Neuronal stem cell (in vitro differentiated cells): ENCODE data around the gene AGTR1.

Source experiments
- DNase-seq: peaks from one replicate; pipeline ENCODE4 v3.0.0-alpha.2; 2013; ENCODE audit warnings: low spot score
- H2AFZ ChIP-seq: one replicate; pipeline ENCODE4 v1.6.1; 2013; ENCODE audit warnings: mild to moderate bottlenecking, low read length, inconsistent platforms
- H2AK5ac ChIP-seq: 2 replicates; pipeline ENCODE4 v1.6.1; 2013; ENCODE audit warnings: low read depth, mild to moderate bottlenecking, inconsistent platforms, low read length, moderate library complexity, mixed read lengths
- H2BK120ac ChIP-seq: 2 replicates; pipeline ENCODE4 v1.6.1; 2013; ENCODE audit warnings: low read depth, mild to moderate bottlenecking, inconsistent platforms, low read length, moderate library complexity, mixed read lengths
- H2BK12ac ChIP-seq: one replicate; pipeline ENCODE4 v1.6.1; 2013; ENCODE audit warnings: low read length, inconsistent platforms
- H2BK15ac ChIP-seq: 2 replicates; pipeline ENCODE4 v1.6.1; 2013; ENCODE audit warnings: mild to moderate bottlenecking, low read length, inconsistent platforms, mixed read lengths
- H2BK5ac ChIP-seq: one replicate; pipeline ENCODE4 v1.6.1; 2013; ENCODE audit warnings: inconsistent platforms, mild to moderate bottlenecking, low read length, moderate library complexity
- H3K14ac ChIP-seq: one replicate; pipeline ENCODE4 v1.6.1; 2013; ENCODE audit warnings: low read length, inconsistent platforms
- H3K18ac ChIP-seq: 2 replicates; pipeline ENCODE4 v1.6.1; 2013; ENCODE audit warnings: low read length, inconsistent platforms
- H3K23ac ChIP-seq: 2 replicates; pipeline ENCODE4 v1.6.1; 2013; ENCODE audit warnings: low read depth, mild to moderate bottlenecking, mixed read lengths, low read length, inconsistent platforms; ENCODE audit not compliant: poor library complexity
- H3K27ac ChIP-seq: replicated peaks from 3 replicates; pipeline ENCODE4 v1.5.1; 2013; ENCODE audit warnings: low read length, inconsistent platforms
- H3K27me3 ChIP-seq, 3 experiments: 2 replicates each; pipeline ENCODE4 v1.6.1; 2013; ENCODE audit warnings: low read length in 3 of 3, mild to moderate bottlenecking in 2 of 3, inconsistent platforms in 1 of 3, low read depth in 1 of 3, mixed read lengths in 1 of 3, moderate library complexity in 1 of 3; ENCODE audit not compliant: control insufficient read depth in 3 of 3, insufficient read depth in 3 of 3
- H3K36me3 ChIP-seq, 2 donors: replicated peaks in 1 of 2; 2 replicates each; pipeline ENCODE4 v1.6.1; 2013; ENCODE audit warnings: low read length in 2 of 2; ENCODE audit not compliant: control insufficient read depth in 2 of 2, insufficient read depth in 2 of 2
- H3K4ac ChIP-seq: 2 replicates; pipeline ENCODE4 v1.6.1; 2013; ENCODE audit warnings: inconsistent platforms, mild to moderate bottlenecking, low read length, moderate library complexity
- H3K4me1 ChIP-seq, 2 donors: 1 replicate in 1 of 2; 2 replicates in 1 of 2; pipeline ENCODE4 v1.6.1; 2013; ENCODE audit warnings: low read length in 2 of 2, low read depth in 1 of 2; ENCODE audit not compliant: control insufficient read depth in 2 of 2, insufficient read depth in 1 of 2
- H3K4me2 ChIP-seq: one replicate; pipeline ENCODE4 v1.6.1; 2013; ENCODE audit warnings: mild to moderate bottlenecking, low read length, inconsistent platforms; ENCODE audit not compliant: insufficient read depth, poor library complexity, severe bottlenecking
- H3K4me3 ChIP-seq, 2 donors: 2 replicates each; pipeline ENCODE4 v1.5.1; 2013; ENCODE audit warnings: low read length in 2 of 2, mild to moderate bottlenecking in 2 of 2, inconsistent platforms in 1 of 2, moderate library complexity in 1 of 2
- H3K79me1 ChIP-seq: one replicate; pipeline ENCODE4 v1.6.1; 2013; ENCODE audit warnings: low read depth, mild to moderate bottlenecking, inconsistent platforms, low read length, moderate library complexity
- H3K9ac ChIP-seq: one replicate; pipeline ENCODE4 v1.6.1; 2013; ENCODE audit warnings: mild to moderate bottlenecking, low read depth, low read length, inconsistent platforms; ENCODE audit not compliant: poor library complexity
- H3K9me3 ChIP-seq, 2 donors: replicated peaks in 1 of 2; 2 replicates each; pipeline versions ENCODE3 to v1.6.1; 2013; ENCODE audit warnings: low read length in 2 of 2, mild to moderate bottlenecking in 2 of 2, inconsistent platforms in 1 of 2, low read depth in 1 of 2, mixed read lengths in 1 of 2, moderate library complexity in 1 of 2; ENCODE audit not compliant: control insufficient read depth in 2 of 2, insufficient read depth in 1 of 2
- H4K8ac ChIP-seq: one replicate; pipeline ENCODE4 v1.6.1; 2013; ENCODE audit warnings: low read depth, mild to moderate bottlenecking, inconsistent platforms, low read length, moderate library complexity
- H4K91ac ChIP-seq: one replicate; pipeline ENCODE4 v1.6.1; 2013; ENCODE audit warnings: low read length, low read depth, mild to moderate bottlenecking, inconsistent platforms; ENCODE audit not compliant: poor library complexity
- WGBS, 2 donors: extraction: QIAGEN DNeasy Blood & Tissue Kit; methylation state at CpG; one replicate each; pipeline ENCODE4 v1.1.7; 2013; ENCODE audit warnings: missing lambda C conversion rate in 2 of 2, mixed read lengths in 1 of 2; ENCODE audit not compliant: insufficient read length in 2 of 2, insufficient replicate concordance in 1 of 2; ENCODE audit errors: extremely low coverage in 2 of 2; 5-methylcytosine and 5-hydroxymethylcytosine counted together

The AGTR1 gene

DNA sequence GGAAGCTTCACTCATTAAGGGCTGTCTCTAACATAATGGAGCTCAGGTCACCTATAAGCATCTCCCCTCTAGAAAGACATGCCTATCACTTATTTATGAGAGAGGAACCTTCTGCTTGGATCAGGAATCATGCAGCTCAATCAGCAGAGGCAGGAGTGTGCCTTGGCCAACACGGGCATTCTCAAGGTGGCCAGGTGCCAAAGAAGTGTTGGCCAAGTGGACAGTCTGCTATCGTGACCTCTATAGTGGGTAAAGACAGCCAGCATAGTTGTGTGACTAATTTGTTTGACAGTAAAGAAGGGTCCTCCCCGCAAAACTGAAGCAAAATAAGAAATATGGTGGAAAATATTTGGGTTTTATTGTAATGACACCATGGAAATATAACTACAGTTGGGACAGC lies 14.7 kb upstream of the AGTR1 start:
- Histone ChIP-seq H2BK15ac (no peak overlapping the region), H2BK5ac (no peak overlapping the region), H3K14ac (no peak overlapping the region), H3K23ac (no peak overlapping the region), H3K9ac (no peak overlapping the region), H2BK12ac (no peak overlapping the region), H3K4me3 (no peak overlapping the region), H3K4me1 (no peaks in the 10 kb centered on the region), H2AFZ (no peak overlapping the region), H4K91ac (no peak overlapping the region), H2AK5ac (no peak overlapping the region), H2BK120ac (no peak overlapping the region), H3K18ac (no peak overlapping the region), H4K8ac (no peak overlapping the region), H3K9me3 (no peaks in the 10 kb centered on the region), H3K4me2 (no peak overlapping the region), H3K27ac (no peak overlapping the region), H3K4ac (no peak overlapping the region), H3K79me1 (no peaks in the 10 kb centered on the region), H3K36me3 (no peaks in the 10 kb centered on the region), H3K27me3 (no peaks in the 10 kb centered on the region)
- WGBS, 2 donors, result no CpG with 5 or more reads among the region's 3 CpGs
- no peak for DNase-seq

DNA sequence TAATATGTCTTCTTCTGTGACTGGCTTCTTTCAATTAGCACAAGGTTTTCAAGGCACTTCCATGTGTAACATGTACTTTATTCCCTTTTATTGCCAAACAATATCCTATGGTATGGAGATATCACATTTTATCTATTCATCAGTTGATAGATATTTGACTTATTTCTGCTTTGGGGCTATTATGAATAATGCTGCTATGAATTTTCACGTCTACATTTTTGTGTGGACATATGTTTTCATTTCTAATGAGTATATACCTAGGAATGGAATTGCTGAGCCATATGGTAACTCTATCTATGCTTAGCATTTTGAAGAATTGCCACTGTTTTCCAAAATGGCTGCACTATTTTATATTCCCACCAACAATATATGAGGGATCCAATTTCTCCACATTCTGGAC lies 3.6 kb upstream of the AGTR1 start:
- Histone ChIP-seq H3K4me2 (no peak overlapping the region), H3K18ac (no peak overlapping the region), H3K27me3 (peaks cover 0 to 58% (median 11%) of the 10 kb centered on the region in 3 experiments), H3K4me3 (no peak overlapping the region), H2BK120ac (no peak overlapping the region), H3K27ac (no peak overlapping the region), H4K91ac (no peak overlapping the region), H2BK5ac (no peak overlapping the region), H3K14ac (no peak overlapping the region), H3K36me3 (no peaks in the 10 kb centered on the region), H3K23ac (no peak overlapping the region), H2AFZ (no peak overlapping the region), H2AK5ac (no peak overlapping the region), H3K4me1 (peaks cover 0 to 2% of the 10 kb centered on the region in 2 donors), H3K4ac (no peak overlapping the region), H3K9ac (no peak overlapping the region), H3K79me1 (no peaks in the 10 kb centered on the region), H2BK12ac (no peak overlapping the region), H3K9me3 (peaks cover 0 to 2% of the 10 kb centered on the region in 2 donors), H2BK15ac (no peak overlapping the region), H4K8ac (no peak overlapping the region)
- DNase-seq, result no peak
- WGBS, 2 donors, result no CpG with 5 or more reads among the region's 1 CpG

DNA sequence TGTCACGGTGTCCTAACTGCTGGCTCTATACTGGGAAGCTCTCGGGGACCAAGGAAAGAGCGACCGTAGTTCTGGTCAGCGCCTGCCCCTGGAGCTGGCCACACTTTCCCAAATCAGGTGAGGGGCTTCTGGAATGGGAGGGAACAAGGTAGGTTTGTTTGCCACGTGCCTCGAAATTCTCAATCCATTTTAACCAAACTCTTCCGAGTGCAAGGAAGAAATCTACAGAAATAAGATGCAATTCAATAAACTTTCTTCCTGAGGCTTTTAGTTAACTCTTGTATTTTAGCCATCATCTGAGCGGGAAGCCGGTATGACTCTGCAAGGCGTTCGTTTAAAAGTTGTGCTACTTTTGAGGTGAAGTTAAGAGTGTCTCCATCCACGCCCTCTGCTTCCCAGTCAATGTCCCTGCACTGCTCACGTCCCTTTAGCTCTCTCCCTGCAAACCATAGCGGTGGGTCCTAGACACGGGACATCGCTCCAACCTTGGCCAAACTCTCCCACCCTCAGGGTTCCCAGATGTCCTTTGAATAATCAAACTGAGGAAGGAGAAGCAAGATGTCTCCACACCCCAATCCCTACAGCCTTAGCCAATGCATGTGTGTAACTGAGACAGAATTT lies 597 bp downstream of the AGTR1 start:
- Histone ChIP-seq H2BK120ac (no peak overlapping the region), H3K27me3 (peaks cover 0 to 79% (median 13%) of the 10 kb centered on the region in 3 experiments), H3K4me2 (peak overlapping the region; percentile 80), H4K91ac (no peak overlapping the region), H2BK12ac (no peak overlapping the region), H3K9me3 (peaks cover 0 to 2% of the 10 kb centered on the region in 2 donors), H3K14ac (no peak overlapping the region), H2AFZ (peak overlapping the region; percentile 97), H2BK15ac (no peak overlapping the region), H3K36me3 (no peaks in the 10 kb centered on the region), H2AK5ac (no peak overlapping the region), H3K4me3 (peak overlapping the region; percentile 47 to 81), H3K18ac (no peak overlapping the region), H3K4ac (no peak overlapping the region), H3K9ac (no peak overlapping the region), H2BK5ac (no peak overlapping the region), H3K4me1 (peaks cover 0 to 2% of the 10 kb centered on the region in 2 donors), H4K8ac (no peak overlapping the region), H3K79me1 (no peaks in the 10 kb centered on the region), H3K27ac (no peak overlapping the region), H3K23ac (no peak overlapping the region)
- DNase-seq, result no peak
- WGBS, 2 donors, result no CpG with 5 or more reads among the region's 17 CpGs

DNA sequence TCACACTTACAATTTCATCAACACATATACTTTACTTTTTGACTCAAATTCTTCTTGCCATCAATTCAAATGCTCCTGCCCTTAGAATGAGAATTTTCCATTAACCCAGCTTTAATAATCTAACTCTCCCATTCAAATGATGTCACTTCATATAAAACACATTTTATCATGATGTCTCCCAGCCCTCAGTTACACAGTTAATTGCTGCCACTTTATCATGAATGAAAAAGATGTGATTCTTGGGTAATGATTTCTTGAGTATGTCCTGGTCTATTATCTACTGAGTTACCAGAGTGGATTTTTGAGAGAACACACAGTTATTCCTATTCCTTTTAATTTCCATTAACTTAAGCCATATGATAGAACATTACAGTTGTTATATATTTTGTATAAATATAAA lies 7.6 kb downstream of the AGTR1 start:
- Histone ChIP-seq H2BK12ac (no peak overlapping the region), H3K18ac (no peak overlapping the region), H2AFZ (no peak overlapping the region), H4K91ac (no peak overlapping the region), H2AK5ac (no peak overlapping the region), H4K8ac (no peak overlapping the region), H3K9ac (no peak overlapping the region), H3K79me1 (no peaks in the 10 kb centered on the region), H3K4me1 (peaks cover 0 to 2% of the 10 kb centered on the region in 2 donors), H3K27me3 (peaks cover 0 to 9% (median 0%) of the 10 kb centered on the region in 3 experiments), H3K9me3 (no peaks in the 10 kb centered on the region), H3K36me3 (no peaks in the 10 kb centered on the region), H3K27ac (no peak overlapping the region), H3K23ac (no peak overlapping the region), H3K4me3 (no peak overlapping the region), H3K4me2 (no peak overlapping the region), H2BK5ac (no peak overlapping the region), H2BK15ac (no peak overlapping the region), H2BK120ac (no peak overlapping the region), H3K4ac (no peak overlapping the region), H3K14ac (no peak overlapping the region)
- no peak for DNase-seq
